Mesenteric fat pad (tissue), 1 donor: ENCODE measurements around the gene BEGAIN. TPM values are rescaled to one million over a fixed set of nuclear protein-coding genes. Genes with fewer than 3 reads are reported as not detected.

ENCODE experiments used
- total RNA-seq: library from RNA; stranded (reverse); fragmentation: NEBNext Ultra II Directional; extraction: Animal tissue kit (Norgen Biotek cat#: 25700); gene quantifications from one replicate; pipeline ENCODE4 v1.2.1, GENCODE V29; 2021
- donor health status: DM: yes; HTN: yes; CAD: no.

BEGAIN gene
- total RNA-seq, 1 donor from 2014 or later, result 2.2 TPM

Other genes with a start within 250 kb of the BEGAIN start
- 8.7 TPM for gene WDR25, start 210.9 kb downstream of the BEGAIN start, total RNA-seq
- gene DLK1, start 139.5 kb upstream of the BEGAIN start, total RNA-seq, result not detected
- gene MEG3, start 238.7 kb upstream of the BEGAIN start, total RNA-seq, result 82.2 TPM